Measurements from ENCODE around the gene SGCB.

Gene SGCB

GRCh38 chr4:52028970-52029369, 9.1 kb downstream of the SGCB start:
- no peak for DNase-seq (ENCODE audit: low read depth, low spot score)
- H3K27ac ChIP-seq: no peak overlapping the region

DNA sequence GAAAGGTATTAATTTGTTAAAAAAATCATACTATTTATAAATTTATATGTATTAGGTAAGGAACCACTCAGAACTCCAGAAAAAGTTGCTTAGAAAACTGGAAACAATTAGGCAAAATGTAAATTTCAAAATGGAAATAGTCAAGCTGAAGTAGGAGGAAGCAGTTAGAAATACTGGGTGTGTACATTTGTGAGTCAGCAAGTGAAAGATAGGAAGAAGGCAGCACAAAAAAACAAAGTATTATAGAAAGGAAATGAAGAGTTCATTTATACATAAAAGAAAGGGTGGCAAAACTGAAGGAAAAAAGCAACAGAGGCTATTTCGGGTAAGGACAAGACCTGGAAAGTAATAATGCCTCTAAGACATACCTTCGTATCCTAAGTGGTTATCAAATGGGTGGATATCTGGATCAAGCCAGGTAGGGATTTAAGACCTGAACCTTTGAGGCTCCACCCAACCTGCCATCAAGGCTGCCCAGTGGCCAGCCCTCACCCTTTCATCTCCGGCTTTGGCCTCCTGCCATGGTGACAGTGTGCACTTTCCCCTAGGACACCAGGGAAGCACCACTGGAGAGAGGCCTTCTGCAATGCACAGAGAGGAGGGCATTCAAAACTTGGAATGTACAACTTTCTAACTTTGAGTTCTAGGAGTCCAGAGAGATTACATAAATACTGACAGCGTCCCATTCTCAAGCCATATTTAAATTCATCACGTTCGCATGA, 18.0 kb downstream of the SGCB start, which contains the start of gene LRRC66:
TSS of gene LRRC66 (minus strand) at position 428 of the 722 bp plus-strand sequence. CDS start 2,750 bp downstream, outside the sequence.
- no peak for DNase-seq (ENCODE audit: low read depth, low spot score)
- H3K27ac ChIP-seq: peak within 1 kb of the TSS; percentile 34

- H3K27ac ChIP-seq: no peak overlapping the region
- no peak for DNase-seq (ENCODE audit: low read depth, low spot score)
These were observed 20.3 kb downstream of the SGCB start for GRCh38 chr4:52017814-52018213.

GRCh38 chr4:52016981-52017380, 21.1 kb downstream of the SGCB start:
- DNase-seq (ENCODE audit: low read depth, low spot score): no peak
- no peak overlapping the region for H3K27ac ChIP-seq

GRCh38 chr4:52015366-52015765, 22.7 kb downstream of the SGCB start:
- DNase-seq (ENCODE audit: low read depth, low spot score): no peak
- no peak overlapping the region for H3K27ac ChIP-seq

- no peak for DNase-seq (ENCODE audit: low read depth, low spot score)
These were observed 23.2 kb downstream of the SGCB start for GRCh38 chr4:52014903-52015302.

DNA sequence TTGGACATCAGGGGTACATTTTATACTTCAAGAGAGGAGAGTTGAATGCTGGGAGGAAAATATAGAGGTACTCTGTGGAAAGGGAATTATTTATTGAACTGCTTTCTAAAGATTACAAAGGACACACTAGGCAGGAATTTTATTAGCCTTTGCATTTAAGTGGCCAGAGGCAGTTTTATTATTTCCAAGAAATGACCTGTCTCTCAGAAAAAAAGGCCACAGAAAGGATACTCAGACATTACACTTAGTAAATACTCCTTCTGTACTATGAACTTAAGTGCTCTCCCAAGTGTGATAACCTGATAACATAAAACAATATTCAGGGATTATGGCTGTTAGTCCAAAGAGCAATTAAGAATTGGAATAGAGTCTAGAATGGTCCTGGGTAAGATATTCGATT, 25.4 kb downstream of the SGCB start:
- no peak overlapping the region for H3K27ac ChIP-seq
- DNase-seq (ENCODE audit: low read depth, low spot score): no peak

More at GRCh38 chr4:52014903-52015302, 23.2 kb downstream of the SGCB start:
- no peak overlapping the region for H3K27ac ChIP-seq

DNA sequence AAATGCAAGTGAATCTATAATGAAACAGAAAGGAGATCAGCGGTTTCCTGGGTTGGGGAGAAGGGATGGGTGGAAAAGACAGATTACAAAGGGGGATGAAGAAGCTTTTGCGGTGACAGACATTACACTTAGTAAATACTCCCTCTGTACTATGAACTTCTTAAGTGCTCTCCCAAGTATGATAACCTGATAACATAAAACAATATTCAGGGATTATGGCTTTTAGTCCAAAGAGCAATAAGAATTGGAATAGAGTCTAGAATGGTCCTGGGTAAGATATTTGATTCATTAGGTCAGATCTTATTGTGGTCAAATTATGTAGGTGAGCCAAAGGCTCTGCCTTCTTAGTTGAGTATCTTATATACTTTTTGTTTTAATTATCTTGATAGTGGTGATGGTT, 27.1 kb downstream of the SGCB start:
- DNase-seq (ENCODE audit: low read depth, low spot score): no peak
- H3K27ac ChIP-seq: no peak overlapping the region

DNA sequence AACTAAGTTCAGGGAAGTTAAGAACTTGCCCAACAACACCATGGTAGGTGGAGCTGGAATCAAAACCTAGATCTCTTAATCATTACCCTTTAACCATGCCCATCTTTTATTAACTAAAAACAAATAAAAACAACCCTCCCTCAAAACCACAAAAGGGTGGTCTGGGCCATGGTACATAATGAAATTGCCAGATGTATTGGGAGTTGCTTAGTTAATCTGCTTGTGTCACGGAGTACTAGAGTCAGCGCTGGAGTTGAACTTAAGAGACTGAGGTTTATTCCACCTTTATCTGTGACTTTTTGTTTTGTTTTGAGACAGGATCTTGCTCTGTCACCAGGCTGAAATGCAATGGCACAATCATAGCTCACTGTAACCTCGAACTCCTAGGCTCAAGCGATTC, 31.2 kb downstream of the SGCB start:
- no peak for DNase-seq (ENCODE audit: low read depth, low spot score)
- no peak overlapping the region for H3K27ac ChIP-seq

- no peak for DNase-seq (ENCODE audit: low read depth, low spot score)
- H3K27ac ChIP-seq: no peak overlapping the region
These were observed 32.4 kb downstream of the SGCB start for GRCh38 chr4:52005604-52006273.

GRCh38 chr4:52004414-52004813, 33.7 kb downstream of the SGCB start:
- no peak for DNase-seq (ENCODE audit: low read depth, low spot score)
- H3K27ac ChIP-seq: no peak overlapping the region

GRCh38 chr4:52001616-52002015, 36.5 kb downstream of the SGCB start:
- no peak overlapping the region for H3K27ac ChIP-seq
- DNase-seq (ENCODE audit: low read depth, low spot score): peak; percentile 26

DNA sequence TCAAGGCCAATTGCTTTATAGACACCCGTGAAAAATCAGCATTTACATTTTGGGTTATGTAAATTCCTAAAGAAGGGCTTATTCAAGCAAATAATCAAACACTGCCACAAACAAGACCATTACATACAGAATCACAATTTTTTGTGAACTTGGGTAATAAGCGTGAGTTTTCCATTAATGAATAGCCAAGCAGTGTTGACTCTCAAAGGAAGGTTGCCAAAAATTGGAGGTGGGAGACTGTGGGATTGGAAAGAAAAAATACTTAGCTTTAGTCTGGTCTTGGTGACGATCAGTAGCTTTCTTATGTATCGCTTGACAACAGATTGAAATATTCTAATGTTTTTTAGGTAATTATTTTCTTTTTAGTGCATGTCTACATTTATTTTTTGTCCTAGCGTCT, 38.8 kb downstream of the SGCB start:
- no peak for DNase-seq (ENCODE audit: low read depth, low spot score)
- no peak overlapping the region for H3K27ac ChIP-seq

- no peak for DNase-seq (ENCODE audit: low read depth, low spot score)
These were observed 39.3 kb downstream of the SGCB start for GRCh38 chr4:51998837-51999236.

DNA sequence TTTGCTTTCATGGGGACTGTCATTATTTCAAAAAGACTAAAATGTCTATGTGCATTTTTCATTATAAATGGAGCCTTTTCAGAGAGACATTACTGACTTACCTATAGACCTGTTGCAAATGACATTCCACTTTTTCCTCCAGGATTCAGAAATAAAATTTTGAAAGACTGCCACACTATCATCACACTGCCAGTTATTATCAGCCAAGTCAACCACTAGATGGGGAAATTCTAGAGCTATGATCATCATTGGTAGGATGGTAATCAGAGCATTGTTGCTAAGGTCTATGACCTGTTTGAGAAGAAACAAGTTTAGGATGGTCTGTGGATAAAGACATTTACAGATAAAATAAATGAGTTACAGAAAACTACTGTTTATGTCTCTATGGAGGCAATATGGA, 40.5 kb downstream of the SGCB start:
- H3K27ac ChIP-seq: no peak overlapping the region
- DNase-seq (ENCODE audit: low read depth, low spot score): no peak

More at GRCh38 chr4:51998837-51999236, 39.3 kb downstream of the SGCB start:
- no peak overlapping the region for H3K27ac ChIP-seq

DNA sequence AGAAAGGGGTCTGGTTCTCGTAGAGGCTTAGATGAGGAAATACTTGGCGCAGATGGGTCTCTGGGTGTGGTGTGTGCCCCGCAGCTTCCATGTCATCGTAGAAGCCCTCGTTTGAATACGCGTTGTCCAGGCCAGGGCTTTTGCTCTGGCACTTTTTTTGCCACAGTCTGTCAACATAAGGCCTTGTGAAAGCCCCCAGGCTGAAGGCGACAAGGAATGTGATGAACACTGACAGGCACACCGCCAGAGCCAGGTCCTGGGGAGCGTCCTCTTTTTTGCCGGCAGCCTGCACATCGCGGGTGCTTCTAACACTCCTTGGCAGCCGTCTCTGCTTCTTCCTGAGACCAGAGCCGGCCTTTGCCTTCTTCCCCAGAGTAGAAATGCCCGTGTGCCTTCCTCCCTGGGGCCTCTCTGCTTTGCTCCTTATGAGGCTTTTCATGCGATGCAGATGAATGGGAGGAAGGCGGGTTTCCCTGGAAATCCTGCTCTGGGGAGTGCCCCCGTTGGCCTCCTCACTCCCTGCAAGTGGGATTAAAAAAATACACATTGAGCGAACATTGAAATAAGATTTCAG, 42.4 kb downstream of the SGCB start:
- H3K27ac ChIP-seq: no peak overlapping the region
- DNase-seq (ENCODE audit: low read depth, low spot score): no peak
